ENCODE measurements around the gene LGALS16.

GRCh38 chr19:39686739-39687138 lies 31.0 kb downstream of the LGALS16 start:
- TF ChIP-seq CTCF (IDR thresholded peaks at IDR 0.05) (no peak), POLR2A (IDR thresholded peaks at IDR 0.05) (no peak)
